SK-N-SH (cell line): ENCODE data around the gene CCN6.

Experiments
- ELF1 ChIP-seq: IDR thresholded peaks from 2 replicates; pipeline ENCODE4 v1.4.0; 2012
- EP300 ChIP-seq, 2 experiments: IDR thresholded peaks; 2 replicates each; pipeline versions ENCODE4 v1.4.0 to v1.6.1; 2012; ENCODE audit warnings: borderline replicate concordance in 1 of 2, low read depth in 1 of 2, low read length in 1 of 2
- EZH2phosphoT487 ChIP-seq: fragments of 200-600 bp; sonication (generic); IDR thresholded peaks from 2 replicates; pipeline ENCODE4 v1.6.1; 2017; ENCODE audit warnings: low read depth, mixed run types, mild to moderate bottlenecking, antibody characterized with exemption, moderate library complexity, borderline replicate concordance
- FOXM1 ChIP-seq: IDR thresholded peaks from 2 replicates; pipeline ENCODE4 v1.4.0; 2012; ENCODE audit warnings: low read depth, mild to moderate bottlenecking
- TF ChIP-seq, protein P1 (sequence below): IDR thresholded peaks from 2 replicates; pipeline ENCODE4 v1.4.0; 2012; ENCODE audit warnings: low read depth
- TF ChIP-seq, protein P2 (sequence below): fragments of 200-600 bp; sonication (generic); IDR thresholded peaks from 2 replicates; pipeline ENCODE4 v1.6.1; 2017; ENCODE audit warnings: antibody characterized with exemption, mild to moderate bottlenecking, moderate library complexity
- TF ChIP-seq, protein P3 (sequence below): fragments of 150-350 bp; IDR thresholded peaks from 2 replicates; pipeline ENCODE4 v1.6.1; 2016; ENCODE audit warnings: mild to moderate bottlenecking, low read depth, low read length

DNA sequence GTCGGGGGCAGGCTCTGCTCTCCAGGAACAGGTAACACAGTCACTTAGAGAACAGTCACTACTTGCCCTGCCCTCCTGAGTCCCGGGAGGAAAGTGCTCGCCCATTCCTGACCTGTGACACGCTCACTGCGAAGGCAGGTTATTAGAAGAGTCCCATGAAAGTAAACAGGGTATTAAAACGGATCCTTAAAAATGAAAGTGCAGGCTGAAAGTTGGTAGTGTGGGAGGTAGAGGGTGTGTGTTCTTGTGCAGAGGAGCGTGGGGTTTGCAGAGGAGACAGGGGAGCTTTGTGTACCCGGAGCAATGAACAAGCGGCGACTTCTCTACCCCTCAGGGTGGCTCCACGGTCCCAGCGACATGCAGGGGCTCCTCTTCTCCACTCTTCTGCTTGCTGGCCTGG is at the start of gene CCN6:
- TF ChIP-seq FOXM1 (no peak), ELF1 (no peak), EP300 (IDR thresholded peaks at IDR 0.05; ENCODE audit: borderline replicate concordance in 1 of 2, low read depth in 1 of 2, low read length in 1 of 2) (no peak), EZH2phosphoT487 (no peak)
- TF ChIP-seq, protein P1, sequence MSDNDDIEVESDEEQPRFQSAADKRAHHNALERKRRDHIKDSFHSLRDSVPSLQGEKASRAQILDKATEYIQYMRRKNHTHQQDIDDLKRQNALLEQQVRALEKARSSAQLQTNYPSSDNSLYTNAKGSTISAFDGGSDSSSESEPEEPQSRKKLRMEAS: no peak
- TF ChIP-seq, protein P2, sequence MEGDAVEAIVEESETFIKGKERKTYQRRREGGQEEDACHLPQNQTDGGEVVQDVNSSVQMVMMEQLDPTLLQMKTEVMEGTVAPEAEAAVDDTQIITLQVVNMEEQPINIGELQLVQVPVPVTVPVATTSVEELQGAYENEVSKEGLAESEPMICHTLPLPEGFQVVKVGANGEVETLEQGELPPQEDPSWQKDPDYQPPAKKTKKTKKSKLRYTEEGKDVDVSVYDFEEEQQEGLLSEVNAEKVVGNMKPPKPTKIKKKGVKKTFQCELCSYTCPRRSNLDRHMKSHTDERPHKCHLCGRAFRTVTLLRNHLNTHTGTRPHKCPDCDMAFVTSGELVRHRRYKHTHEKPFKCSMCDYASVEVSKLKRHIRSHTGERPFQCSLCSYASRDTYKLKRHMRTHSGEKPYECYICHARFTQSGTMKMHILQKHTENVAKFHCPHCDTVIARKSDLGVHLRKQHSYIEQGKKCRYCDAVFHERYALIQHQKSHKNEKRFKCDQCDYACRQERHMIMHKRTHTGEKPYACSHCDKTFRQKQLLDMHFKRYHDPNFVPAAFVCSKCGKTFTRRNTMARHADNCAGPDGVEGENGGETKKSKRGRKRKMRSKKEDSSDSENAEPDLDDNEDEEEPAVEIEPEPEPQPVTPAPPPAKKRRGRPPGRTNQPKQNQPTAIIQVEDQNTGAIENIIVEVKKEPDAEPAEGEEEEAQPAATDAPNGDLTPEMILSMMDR: no peak
- TF ChIP-seq, protein P3, sequence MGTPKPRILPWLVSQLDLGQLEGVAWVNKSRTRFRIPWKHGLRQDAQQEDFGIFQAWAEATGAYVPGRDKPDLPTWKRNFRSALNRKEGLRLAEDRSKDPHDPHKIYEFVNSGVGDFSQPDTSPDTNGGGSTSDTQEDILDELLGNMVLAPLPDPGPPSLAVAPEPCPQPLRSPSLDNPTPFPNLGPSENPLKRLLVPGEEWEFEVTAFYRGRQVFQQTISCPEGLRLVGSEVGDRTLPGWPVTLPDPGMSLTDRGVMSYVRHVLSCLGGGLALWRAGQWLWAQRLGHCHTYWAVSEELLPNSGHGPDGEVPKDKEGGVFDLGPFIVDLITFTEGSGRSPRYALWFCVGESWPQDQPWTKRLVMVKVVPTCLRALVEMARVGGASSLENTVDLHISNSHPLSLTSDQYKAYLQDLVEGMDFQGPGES: no peak
